HK-2 (cell line): ENCODE data around the gene VAMP1.
"Not testable (repeated sequence)": the region's sequence is repeated elsewhere in the genome, so short reads cannot be mapped to it uniquely, and the experiment has no call there.

Experiments used
- DNase-seq: peaks from one replicate; pipeline ENCODE4 v3.0.0-alpha.2; 2018; ENCODE audit not compliant: unreplicated experiment

The VAMP1 gene

GRCh38 chr12:6470375-6471163 is at the start of gene VAMP1:
VAMP1 (minus strand) TSS chr12:6470677; CDS start chr12:6470531, 146 bp downstream.
- DNase-seq, result peak; percentile 99

GRCh38 chr12:6520186-6520585 is 49.7 kb upstream of the VAMP1 start:
- no peak for DNase-seq

GRCh38 chr12:6508087-6508486 is 37.6 kb upstream of the VAMP1 start:
- DNase-seq, result no peak

GRCh38 chr12:6507102-6507998 is 36.9 kb upstream of the VAMP1 start:
- no peak for DNase-seq

- no peak for DNase-seq
Observed at GRCh38 chr12:6500466-6500865, 30.0 kb upstream of the VAMP1 start.

GRCh38 chr12:6497291-6497690 is 26.8 kb upstream of the VAMP1 start:
- DNase-seq, result not testable (repeated sequence)

- DNase-seq, result no peak
Observed at GRCh38 chr12:6494968-6495367, 24.5 kb upstream of the VAMP1 start.

- peak; percentile 10 for DNase-seq
Observed at GRCh38 chr12:6494258-6494743, 23.8 kb upstream of the VAMP1 start.

GRCh38 chr12:6493497-6494257 is 23.2 kb upstream of the VAMP1 start, which contains the start of gene NCAPD2:
NCAPD2 (plus strand) TSS chr12:6494102; CDS start chr12:6495099, 997 bp downstream.
- peak; percentile 97 for DNase-seq

GRCh38 chr12:6492838-6493496 is 22.5 kb upstream of the VAMP1 start, which contains the start of gene MRPL51:
MRPL51 (minus strand) TSS chr12:6493262; CDS start chr12:6493136, 126 bp downstream.
- DNase-seq, result peak; percentile 96

- not testable (repeated sequence) for DNase-seq
Observed at GRCh38 chr12:6490673-6491072, 20.2 kb upstream of the VAMP1 start.

- no peak for DNase-seq
Observed at GRCh38 chr12:6489449-6489848, 19.0 kb upstream of the VAMP1 start.

- DNase-seq, result no peak
Observed at GRCh38 chr12:6488240-6488639, 17.8 kb upstream of the VAMP1 start.

- DNase-seq, result no peak
Observed at GRCh38 chr12:6478416-6478815, 7.9 kb upstream of the VAMP1 start.

- DNase-seq, result not testable (repeated sequence)
Observed at GRCh38 chr12:6477601-6478377, 7.3 kb upstream of the VAMP1 start.

GRCh38 chr12:6476489-6476888 is 6.0 kb upstream of the VAMP1 start:
- DNase-seq, result no peak

- not testable (repeated sequence) for DNase-seq
Observed at GRCh38 chr12:6475233-6475975, 4.9 kb upstream of the VAMP1 start.

- DNase-seq, result no peak
Observed at GRCh38 chr12:6472491-6472890, 2.0 kb upstream of the VAMP1 start.

GRCh38 chr12:6471989-6472360 is 1.5 kb upstream of the VAMP1 start:
- no peak for DNase-seq
